K562 (cell line): ENCODE results near the gene LAMA5. TPM values are rescaled to one million over a fixed set of nuclear protein-coding genes. Genes with fewer than 3 reads are reported as not detected.

Experiments used
- E2F5 ChIP-seq: sonication (generic); formaldehyde crosslinking; IDR thresholded peaks from 2 replicates; pipeline ENCODE4 v1.8.0; 2022; ENCODE audit warnings: mild to moderate bottlenecking, missing genetic modification reagents
- FIP1L1 ChIP-seq: fragments of 200-400 bp; formaldehyde crosslinking; IDR thresholded peaks from 2 replicates; pipeline ENCODE4 v1.6.1; 2018; ENCODE audit warnings: mild to moderate bottlenecking, low read depth, low read length; ENCODE audit not compliant: poor library complexity, severe bottlenecking
- GABPB1 ChIP-seq: sonication (generic); formaldehyde crosslinking; IDR thresholded peaks from 2 replicates; pipeline ENCODE4 v1.8.0; 2022; ENCODE audit warnings: mild to moderate bottlenecking, missing genetic modification reagents
- GTF2B ChIP-seq: IDR thresholded peaks from 2 replicates; pipeline ENCODE4 v1.6.1; 2011; ENCODE audit not compliant: insufficient read length; ENCODE audit errors: extremely low read depth
- KDM2B ChIP-seq: fragments of 250-450 bp; sonication (Bioruptor Pico); IDR thresholded peaks from 2 replicates; pipeline ENCODE4 v1.8.0; 2021; ENCODE audit warnings: mild to moderate bottlenecking, moderate library complexity
- KDM5B ChIP-seq: fragments of 200-600 bp; sonication (generic); IDR thresholded peaks from 2 replicates; pipeline ENCODE4 v1.6.1; 2012; ENCODE audit warnings: low read depth, mild to moderate bottlenecking, moderate library complexity, low read length, control low read depth, inconsistent platforms; ENCODE audit not compliant: insufficient replicate concordance
- MAZ ChIP-seq, 2 experiments: fragments of 450-650 bp in 1 of 2; sonication (generic) in 1 of 2; formaldehyde crosslinking; IDR thresholded peaks in 1 of 2; conservative IDR thresholded peaks in 1 of 2; 2 replicates each; pipeline versions ENCODE4 v1.4.0 to v1.5.0; 2020; ENCODE audit warnings: mild to moderate bottlenecking in 1 of 2, missing genetic modification reagents in 1 of 2
- POLR2G ChIP-seq: fragments of 200-400 bp; formaldehyde crosslinking; IDR thresholded peaks from 2 replicates; pipeline ENCODE4 v1.6.1; 2017; ENCODE audit warnings: low read depth, mild to moderate bottlenecking, antibody characterized with exemption, low read length, moderate library complexity
- PYGO2 ChIP-seq: fragments of 450-650 bp; IDR thresholded peaks from 2 replicates; pipeline ENCODE4 v1.6.1; 2016; ENCODE audit warnings: mild to moderate bottlenecking, missing genetic modification characterization, moderate library complexity, missing compliant biosample characterization
- RBBP5 ChIP-seq: fragments of 200-600 bp; sonication (generic); IDR thresholded peaks from 2 replicates; pipeline ENCODE4 v1.6.1; 2012; ENCODE audit warnings: borderline replicate concordance, mild to moderate bottlenecking, low read length, control low read depth, inconsistent platforms; ENCODE audit not compliant: insufficient read depth, poor library complexity, severe bottlenecking
- ZBTB33 ChIP-seq: sonication (generic); formaldehyde crosslinking; IDR thresholded peaks from 2 replicates; pipeline ENCODE4 v1.8.1; 2023; ENCODE audit warnings: mild to moderate bottlenecking, missing genetic modification reagents
- ZFX ChIP-seq: sonication (generic); formaldehyde crosslinking; IDR thresholded peaks from 2 replicates; pipeline ENCODE4 v1.8.0; 2022; ENCODE audit warnings: mild to moderate bottlenecking, missing genetic modification reagents, moderate library complexity
- ZNF12 ChIP-seq: sonication (generic); formaldehyde crosslinking; IDR thresholded peaks from 2 replicates; pipeline ENCODE4 v1.4.0; 2020; ENCODE audit warnings: mild to moderate bottlenecking, missing genetic modification reagents
- ZNF592 ChIP-seq: fragments of 450-650 bp; IDR thresholded peaks from 2 replicates; pipeline ENCODE4 v1.6.1; 2017; ENCODE audit warnings: antibody characterized with exemption, mild to moderate bottlenecking
- ZNF740 ChIP-seq, 3 experiments: fragments of 200-800 bp in 1 of 3; sonication (Bioruptor generic) in 1 of 3; sonication (generic) in 1 of 3; formaldehyde crosslinking in 1 of 3; IDR thresholded peaks; 2 replicates each; pipeline versions ENCODE4 v1.6.1 to v1.8.0; 2016 to 2022; ENCODE audit warnings: mild to moderate bottlenecking in 2 of 3, missing compliant biosample characterization in 2 of 3, missing genetic modification characterization in 2 of 3, missing genetic modification reagents in 1 of 3
- polyA plus RNA-seq, 8 experiments: library from polyadenylated mRNA; depleted of rRNA in 4 of 8; stranded (reverse) in 5 of 8; unstranded in 3 of 8; fragments of >200 nt; fragmentation: Nextera tagmentation in 2 of 8; fragmentation: Illumina TruSeq in 1 of 8; extraction: Ambion mirVana in 2 of 8; extraction: Trizol in 1 of 8; gene quantifications; 2 replicates each; pipeline versions ENCODE4 v1.2.1 to v1.2.3, GENCODE V29; 2011 to 2014; ENCODE audit warnings: inconsistent platforms in 1 of 8, missing spikeins in 1 of 8
- total RNA-seq, 7 experiments: library from RNA; depleted of rRNA in 6 of 7; stranded (reverse); fragments of >200 nt in 6 of 7; fragmentation: Illumina TruSeq in 2 of 7; extraction: Trizol in 2 of 7; gene quantifications; 2 replicates each; pipeline versions ENCODE4 v1.2.1 to v1.2.3, GENCODE V29; 2011 to 2021; ENCODE audit warnings: low replicate concordance in 1 of 7

The LAMA5 gene
- total and polyA plus RNA-seq, 9 of the 15 experiments (the other 6 are each of a cell fraction or from before 2014, with no cell fraction given): 0.31 to 101 (median 7.8) TPM

GRCh38 chr20:62367633-62368391 lies 700 bp upstream of the LAMA5 start (continued):
- TF ChIP-seq ZNF592 (0 out of 2 replicates have a peak, but pooled peaks have one; percentile 22), ZNF740 (CRISPR knock-in tag; IDR thresholded peaks at IDR 0.05) (peak; percentile 64; the same call in 1 of the 2 replicates), ZNF740 (tag; IDR thresholded peaks at IDR 0.05) (no peak), MAZ (CRISPR knock-in tag; conservative IDR thresholded peaks at IDR 0.05 in 1 of 2, IDR thresholded peaks at IDR 0.05 in 1 of 2) (peak in 1 of 2 experiments; percentile 30; a peak in 1 of 4 replicates), ZBTB33 (CRISPR knock-in tag) (peak; percentile 98), FIP1L1 (peak; percentile 10), GTF2B (no peak), POLR2G (peak; percentile 45; the same call in 1 of the 2 replicates), E2F5 (CRISPR knock-in tag) (no peak), PYGO2 (tag) (no peak), RBBP5 (peak; percentile 38), ZFX (peak; percentile 45; the same call in 1 of the 2 replicates), KDM5B (peak; percentile 7), ZNF12 (CRISPR knock-in tag) (peak; percentile 39; the same call in 1 of the 2 replicates), GABPB1 (CRISPR knock-in tag) (0 out of 2 replicates have a peak, but pooled peaks have one; percentile 20), KDM2B (CRISPR knock-in tag) (0 out of 2 replicates have a peak, but pooled peaks have one; percentile 2)
